ENCODE results near the gene TARP.

The TARP gene

GRCh38 chr7:38273286-38273995, at the start of gene TARP:
Gene TARP, minus strand, starts transcription at chr7:38273636.
- DNase-seq (ENCODE audit: low read depth) = no peak
- no peak for TF ChIP-seq CTCF (conservative IDR thresholded peaks at IDR 0.05; ENCODE audit: low read depth, low read length)
- no peak within 1 kb of the TSS for H3K4me3 ChIP-seq (ENCODE audit: low read depth, low read length)

GRCh38 chr7:38323156-38323555, 49.7 kb upstream of the TARP start:
- no peak for TF ChIP-seq CTCF (conservative IDR thresholded peaks at IDR 0.05; ENCODE audit: low read depth, low read length)
- DNase-seq (ENCODE audit: low read depth) = no peak
- H3K4me3 ChIP-seq (ENCODE audit: low read depth, low read length) = no peak overlapping the region

- no peak overlapping the region for H3K4me3 ChIP-seq (ENCODE audit: low read depth, low read length)
- no peak for TF ChIP-seq CTCF (conservative IDR thresholded peaks at IDR 0.05; ENCODE audit: low read depth, low read length)
- no peak for DNase-seq (ENCODE audit: low read depth)
Measured at GRCh38 chr7:38322461-38322860, 49.0 kb upstream of the TARP start.

GRCh38 chr7:38321967-38322366, 48.5 kb upstream of the TARP start:
- TF ChIP-seq CTCF (conservative IDR thresholded peaks at IDR 0.05; ENCODE audit: low read depth, low read length) = no peak

GRCh38 chr7:38321515-38321944, 48.1 kb upstream of the TARP start:
- TF ChIP-seq CTCF (conservative IDR thresholded peaks at IDR 0.05; ENCODE audit: low read depth, low read length) = no peak
- no peak for DNase-seq (ENCODE audit: low read depth)
- no peak overlapping the region for H3K4me3 ChIP-seq (ENCODE audit: low read depth, low read length)

More at GRCh38 chr7:38321967-38322366, 48.5 kb upstream of the TARP start:
- DNase-seq (ENCODE audit: low read depth) = no peak
- H3K4me3 ChIP-seq (ENCODE audit: low read depth, low read length) = no peak overlapping the region

- no peak for TF ChIP-seq CTCF (conservative IDR thresholded peaks at IDR 0.05; ENCODE audit: low read depth, low read length)
- DNase-seq (ENCODE audit: low read depth) = no peak
- H3K4me3 ChIP-seq (ENCODE audit: low read depth, low read length) = no peak overlapping the region
Measured at GRCh38 chr7:38321050-38321449, 47.6 kb upstream of the TARP start.

- DNase-seq (ENCODE audit: low read depth) = no peak
- no peak overlapping the region for H3K4me3 ChIP-seq (ENCODE audit: low read depth, low read length)
- TF ChIP-seq CTCF (conservative IDR thresholded peaks at IDR 0.05; ENCODE audit: low read depth, low read length) = no peak
Measured at GRCh38 chr7:38319873-38320272, 46.4 kb upstream of the TARP start.
